ENCODE results near the gene GPR17. TPM values are rescaled to one million over a fixed set of nuclear protein-coding genes. Genes with fewer than 3 reads are reported as not detected.

The GPR17 gene
- total and polyA plus RNA-seq, 4 donors: 0.03 to 0.14 (median 0.07) TPM; not detected in 1

- no peak for TF ChIP-seq REST (IDR thresholded peaks at IDR 0.05)
Measured at GRCh38 chr2:127612111-127612822, 33.7 kb upstream of the GPR17 start (continued).

- Histone ChIP-seq H3K9me3 (ENCODE audit: control insufficient read depth in 4 of 4, low read length in 3 of 4) (peaks cover 2 to 15% (median 7%) of the 10 kb centered on the region in 4 donors), H3K27ac (ENCODE audit: low read depth in 1 of 2, low read length in 2 of 2) (no peak overlapping the region), H3K4me3 (ENCODE audit: low read depth in 1 of 3, low read length in 3 of 3) (no peak overlapping the region), H3K36me3 (ENCODE audit: control insufficient read depth in 4 of 4, insufficient read depth in 3 of 4, low read depth in 1 of 4, low read length in 3 of 4) (no peaks in the 10 kb centered on the region), H3K9ac (ENCODE audit: low read depth in 1 of 2, low read length in 2 of 2) (no peak overlapping the region), H3K4me1 (ENCODE audit: control insufficient read depth in 4 of 4, insufficient read depth in 4 of 4, low read length in 3 of 4) (no peaks in the 10 kb centered on the region), H3K27me3 (ENCODE audit: control insufficient read depth in 4 of 4, insufficient read depth in 4 of 4, low read length in 3 of 4) (no peaks in the 10 kb centered on the region)
- no peak for DNase-seq (ENCODE audit: low spot score)
- TF ChIP-seq HNF4G (IDR thresholded peaks at IDR 0.05) (no peak), FOXA1 (IDR thresholded peaks at IDR 0.05) (no peak), FOXA2 (IDR thresholded peaks at IDR 0.05) (no peak), ZBTB33 (IDR thresholded peaks at IDR 0.05) (no peak), ATF3 (IDR thresholded peaks at IDR 0.05) (no peak), NR2F2 (IDR thresholded peaks at IDR 0.05) (no peak), EGR1 (IDR thresholded peaks at IDR 0.05; ENCODE audit: low read depth in 2 of 2) (no peak), RAD21 (IDR thresholded peaks at IDR 0.05) (no peak), REST (IDR thresholded peaks at IDR 0.05) (no peak), HNF4A (conservative IDR thresholded peaks at IDR 0.05) (no peak), JUND (IDR thresholded peaks at IDR 0.05) (no peak), YY1 (IDR thresholded peaks at IDR 0.05) (no peak), MAX (IDR thresholded peaks at IDR 0.05) (no peak), SP1 (IDR thresholded peaks at IDR 0.05) (no peak), CTCF (IDR thresholded peaks at IDR 0.05; ENCODE audit: low read depth, low read length, missing input control) (no peak), TAF1 (conservative IDR thresholded peaks at IDR 0.05) (no peak)
- WGBS: 96% methylated on average over 2 of the region's 2 CpGs
Measured at GRCh38 chr2:127614246-127614645, 31.7 kb upstream of the GPR17 start.

Measured in liver (tissue), 9 donors.